ENCODE measurements around the gene SLC22A15.
A peak's percentile ranks its signal among the peaks of the same experiment; 100 is the strongest.
"Not testable (repeated sequence)": the region's sequence is repeated elsewhere in the genome, so short reads cannot be mapped to it uniquely, and the experiment has no call there.

Gene SLC22A15

DNA sequence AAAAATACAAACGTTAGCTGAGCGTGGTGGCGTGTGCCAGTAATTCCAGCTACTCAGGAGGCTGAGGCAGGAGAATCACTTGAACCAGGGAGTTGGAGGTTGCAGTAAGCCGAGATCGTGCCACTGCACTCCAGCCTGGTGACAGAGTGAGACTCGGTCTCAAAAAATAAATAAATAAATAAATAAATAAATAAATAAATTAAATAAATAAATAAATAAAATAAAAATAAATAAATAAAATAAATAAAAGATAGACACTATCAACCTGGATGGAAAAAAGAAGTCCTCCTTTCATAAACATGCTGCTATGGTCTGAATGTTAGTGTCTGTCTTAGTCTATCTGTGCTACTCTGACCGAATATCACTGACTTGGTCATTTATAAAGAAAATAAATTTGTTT is 4.5 kb upstream of the SLC22A15 start:
- not testable (repeated sequence) for H3K36me3 Mint-ChIP-seq (ENCODE audit: insufficient read depth); ATAC-seq (replicated peaks); H3K9me3 Mint-ChIP-seq; DNase-seq; H3K4me3 Mint-ChIP-seq; H3K27ac Mint-ChIP-seq; H3K4me1 Mint-ChIP-seq (ENCODE audit: low read depth in 2 of 2)
- H3K27me3 Mint-ChIP-seq: peaks cover 14 to 23% of the 10 kb centered on the region in 2 donors

GRCh38 chr1:115973154-115973553 is 3.2 kb upstream of the SLC22A15 start:
- no peak for ATAC-seq (replicated peaks)
- Mint-ChIP-seq H3K27me3 (peaks cover 13 to 14% of the 10 kb centered on the region in 2 donors), H3K27ac (no peak overlapping the region), H3K4me3 (no peak overlapping the region), H3K4me1 (ENCODE audit: low read depth in 2 of 2) (peaks cover 4 to 9% of the 10 kb centered on the region in 2 donors), H3K36me3 (ENCODE audit: insufficient read depth) (no peaks in the 10 kb centered on the region), H3K9me3 (no peaks in the 10 kb centered on the region)
- no peak for DNase-seq

- Mint-ChIP-seq H3K27ac (peak overlapping the region; percentile 87 to 89), H3K36me3 (ENCODE audit: insufficient read depth) (no peaks in the 10 kb centered on the region), H3K4me1 (ENCODE audit: low read depth in 2 of 2) (peaks cover 4 to 9% of the 10 kb centered on the region in 2 donors), H3K9me3 (no peaks in the 10 kb centered on the region), H3K4me3 (peak overlapping the region; percentile 90 to 91), H3K27me3 (peaks cover 6 to 15% of the 10 kb centered on the region in 2 donors)
- ATAC-seq (replicated peaks): no peak
- no peak for DNase-seq
These were observed 698 bp upstream of the SLC22A15 start for GRCh38 chr1:115975569-115976061.

- peak overlapping the region; percentile 90 to 91 for H3K4me3 Mint-ChIP-seq
- H3K27me3 Mint-ChIP-seq: peaks cover 6 to 15% of the 10 kb centered on the region in 2 donors
- no peak for ATAC-seq (replicated peaks)
- H3K36me3 Mint-ChIP-seq (ENCODE audit: insufficient read depth): no peaks in the 10 kb centered on the region
- H3K9me3 Mint-ChIP-seq: no peaks in the 10 kb centered on the region
- H3K4me1 Mint-ChIP-seq (ENCODE audit: low read depth in 2 of 2): peaks cover 4 to 12% of the 10 kb centered on the region in 2 donors
- DNase-seq: no peak
- peak overlapping the region; percentile 57 to 62 for H3K27ac Mint-ChIP-seq
These were observed 697 bp downstream of the SLC22A15 start for GRCh38 chr1:115976921-115977498.

- DNase-seq (no peak), ATAC-seq (replicated peaks) (no peak)
- Mint-ChIP-seq H3K4me1 (ENCODE audit: low read depth in 2 of 2) (peaks cover 4 to 12% of the 10 kb centered on the region in 2 donors), H3K36me3 (ENCODE audit: insufficient read depth) (no peaks in the 10 kb centered on the region), H3K9me3 (no peaks in the 10 kb centered on the region), H3K27me3 (peaks cover 6 to 15% of the 10 kb centered on the region in 2 donors), H3K27ac (peak overlapping the region; percentile 57 to 62), H3K4me3 (peak overlapping the region; percentile 90 to 91)
These were observed 1.4 kb downstream of the SLC22A15 start for GRCh38 chr1:115977499-115978258.

- DNase-seq (no peak), ATAC-seq (replicated peaks) (no peak)
- H3K9me3 Mint-ChIP-seq: no peaks in the 10 kb centered on the region
- H3K4me3 Mint-ChIP-seq: no peak overlapping the region
- no peak overlapping the region for H3K27ac Mint-ChIP-seq
- H3K36me3 Mint-ChIP-seq (ENCODE audit: insufficient read depth): no peaks in the 10 kb centered on the region
- H3K27me3 Mint-ChIP-seq: peaks cover 6 to 15% of the 10 kb centered on the region in 2 donors
- peaks cover 4 to 12% of the 10 kb centered on the region in 2 donors for H3K4me1 Mint-ChIP-seq (ENCODE audit: low read depth in 2 of 2)
These were observed 2.1 kb downstream of the SLC22A15 start for GRCh38 chr1:115978292-115978941.

DNA sequence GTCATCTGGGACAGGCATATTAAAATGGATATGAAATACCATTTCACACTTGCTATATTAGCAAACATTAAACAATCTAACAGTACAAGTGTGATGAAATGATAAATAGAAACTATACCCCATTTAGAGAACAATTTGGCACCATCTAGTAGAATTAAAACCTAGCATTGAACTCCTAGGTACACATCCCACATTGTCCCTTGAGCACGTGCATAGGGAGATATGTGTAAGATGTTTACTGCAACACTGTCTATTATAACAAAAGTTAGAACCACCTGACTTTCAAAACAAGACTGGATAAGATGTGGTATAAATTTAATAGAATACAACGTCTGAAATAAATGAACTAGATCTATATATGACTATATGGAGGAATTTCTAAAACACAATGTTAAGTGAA is 3.8 kb downstream of the SLC22A15 start:
- H3K9me3 Mint-ChIP-seq: no peaks in the 10 kb centered on the region
- DNase-seq (no peak), ATAC-seq (replicated peaks) (no peak)
- peaks cover 6 to 15% of the 10 kb centered on the region in 2 donors for H3K27me3 Mint-ChIP-seq
- H3K4me3 Mint-ChIP-seq: no peak overlapping the region
- no peaks in the 10 kb centered on the region for H3K36me3 Mint-ChIP-seq (ENCODE audit: insufficient read depth)
- H3K27ac Mint-ChIP-seq: no peak overlapping the region
- peaks cover 4 to 12% of the 10 kb centered on the region in 2 donors for H3K4me1 Mint-ChIP-seq (ENCODE audit: low read depth in 2 of 2)

- ATAC-seq (replicated peaks) (peak; percentile 54), DNase-seq (peak in 2 of 3 experiments; percentile 3 to 10)
These were observed 5.0 kb downstream of the SLC22A15 start for GRCh38 chr1:115980998-115981993.

GRCh38 chr1:115982400-115982799 is 6.1 kb downstream of the SLC22A15 start:
- no peak for ATAC-seq (replicated peaks)
- H3K36me3 Mint-ChIP-seq (ENCODE audit: insufficient read depth): no peaks in the 10 kb centered on the region
- H3K27me3 Mint-ChIP-seq: peaks cover 0 to 16% of the 10 kb centered on the region in 2 donors
- H3K9me3 Mint-ChIP-seq: no peaks in the 10 kb centered on the region
- H3K27ac Mint-ChIP-seq: no peak overlapping the region
- no peak for DNase-seq
- no peak overlapping the region for H3K4me3 Mint-ChIP-seq
- H3K4me1 Mint-ChIP-seq (ENCODE audit: low read depth in 2 of 2): peaks cover 0 to 6% of the 10 kb centered on the region in 2 donors

More at GRCh38 chr1:115980998-115981993, 5.0 kb downstream of the SLC22A15 start:
- Mint-ChIP-seq H3K36me3 (ENCODE audit: insufficient read depth) (no peaks in the 10 kb centered on the region), H3K4me3 (no peak overlapping the region), H3K9me3 (no peaks in the 10 kb centered on the region), H3K27me3 (peaks cover 0 to 15% of the 10 kb centered on the region in 2 donors), H3K27ac (peak overlapping the region in 1 of 2 donors; percentile 23), H3K4me1 (ENCODE audit: low read depth in 2 of 2) (peaks cover 0 to 9% of the 10 kb centered on the region in 2 donors)

DNA sequence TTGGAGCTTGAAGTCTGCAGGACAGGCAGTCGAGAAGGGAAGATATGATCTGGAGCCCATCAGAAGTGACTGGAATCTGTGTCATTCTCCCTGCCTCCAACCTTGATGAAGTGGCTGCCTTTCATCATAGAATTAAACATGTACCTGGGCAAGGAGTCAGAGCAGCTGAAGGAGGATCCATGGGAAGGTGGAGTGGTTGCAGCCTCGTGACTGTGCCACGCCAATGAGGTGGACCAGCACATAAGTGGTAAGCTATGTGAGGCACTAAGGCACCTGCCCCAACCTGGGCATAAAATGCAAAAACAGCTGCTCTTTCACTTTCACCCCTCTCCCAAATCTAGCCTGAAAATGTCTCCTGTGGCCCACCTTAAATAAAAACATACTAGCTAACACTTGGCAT is 7.3 kb downstream of the SLC22A15 start:
- Mint-ChIP-seq H3K27me3 (peaks cover 6 to 7% of the 10 kb centered on the region in 2 donors), H3K27ac (no peak overlapping the region), H3K9me3 (no peaks in the 10 kb centered on the region), H3K36me3 (ENCODE audit: insufficient read depth) (no peaks in the 10 kb centered on the region), H3K4me3 (no peak overlapping the region), H3K4me1 (ENCODE audit: low read depth in 2 of 2) (peaks cover 0 to 4% of the 10 kb centered on the region in 2 donors)
- ATAC-seq (replicated peaks) (no peak), DNase-seq (no peak)

DNA sequence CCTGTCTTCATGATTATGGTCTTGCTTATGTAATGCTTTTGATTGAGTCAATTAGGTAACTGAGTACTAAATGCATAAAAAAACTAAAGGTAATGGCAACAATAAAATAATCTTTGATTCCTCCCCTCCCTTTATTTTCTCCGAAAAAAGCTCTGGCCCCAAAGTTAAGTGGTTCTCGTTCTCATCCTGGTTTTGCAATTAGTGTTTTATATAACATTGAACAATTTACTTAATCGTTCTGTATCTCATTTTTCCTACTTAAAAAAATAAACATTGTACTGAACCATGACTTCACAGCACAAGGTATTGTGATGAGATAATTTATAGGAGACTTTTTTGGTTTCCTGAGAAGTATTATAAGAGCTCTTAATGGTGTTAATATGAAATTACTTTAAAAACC is 11.3 kb downstream of the SLC22A15 start:
- H3K4me1 Mint-ChIP-seq (ENCODE audit: low read depth in 2 of 2): no peaks in the 10 kb centered on the region
- H3K27ac Mint-ChIP-seq: no peak overlapping the region
- ATAC-seq (replicated peaks) (no peak), DNase-seq (no peak)
- H3K9me3 Mint-ChIP-seq: no peaks in the 10 kb centered on the region
- H3K4me3 Mint-ChIP-seq: no peak overlapping the region
- peaks cover 6 to 7% of the 10 kb centered on the region in 2 donors for H3K27me3 Mint-ChIP-seq
- H3K36me3 Mint-ChIP-seq (ENCODE audit: insufficient read depth): no peaks in the 10 kb centered on the region

DNA sequence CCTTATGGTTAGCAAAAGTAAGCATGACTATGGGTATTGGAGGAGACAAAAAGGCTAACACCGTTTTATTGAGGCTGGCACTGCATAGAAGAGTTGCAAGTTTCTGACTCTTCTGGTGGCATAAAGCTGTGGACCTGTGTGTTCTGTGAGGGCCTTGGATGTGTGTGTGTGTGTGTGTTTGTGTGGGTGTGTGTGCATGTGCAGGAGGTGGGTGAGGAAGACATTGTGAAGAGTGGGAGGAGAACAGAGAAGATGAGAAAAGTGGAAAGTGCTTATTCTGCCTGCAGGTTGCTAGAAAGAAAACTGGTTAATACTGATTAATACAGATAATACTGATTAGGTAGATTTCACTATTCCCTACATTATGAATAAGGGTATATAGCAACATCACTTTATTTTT is 12.6 kb downstream of the SLC22A15 start:
- peaks cover 6 to 7% of the 10 kb centered on the region in 2 donors for H3K27me3 Mint-ChIP-seq
- no peak for DNase-seq
- no peak for ATAC-seq (replicated peaks)
- H3K4me1 Mint-ChIP-seq (ENCODE audit: low read depth in 2 of 2): no peaks in the 10 kb centered on the region
- peaks cover 3% of the 10 kb centered on the region for H3K36me3 Mint-ChIP-seq (ENCODE audit: insufficient read depth)
- H3K9me3 Mint-ChIP-seq: no peaks in the 10 kb centered on the region
- no peak overlapping the region for H3K4me3 Mint-ChIP-seq
- H3K27ac Mint-ChIP-seq: no peak overlapping the region
